Erythroblast (primary cell): Measurements from ENCODE around the gene VENTX.

Source experiments
- GATA1 ChIP-seq: IDR thresholded peaks from 2 replicates; pipeline ENCODE4 v1.6.1; 2011; ENCODE audit warnings: low read depth, mild to moderate bottlenecking, control low read depth, low read length, moderate library complexity
- POLR2A ChIP-seq: IDR thresholded peaks from 2 replicates; pipeline ENCODE4 v1.6.1; 2011; ENCODE audit warnings: mild to moderate bottlenecking, low read length

- TF ChIP-seq POLR2A (no peak), GATA1 (no peak)
Measured at GRCh38 chr10:133241501-133242205, 4.0 kb downstream of the VENTX start.
